IPS-18a (cell line): ENCODE data around the gene MLPH.

Experiments used
- H3K27ac ChIP-seq: one replicate; pipeline ENCODE4 v1.5.1; 2013; ENCODE audit warnings: low read length
- H3K27me3 ChIP-seq: one replicate; pipeline ENCODE4 v1.6.1; 2013; ENCODE audit warnings: mild to moderate bottlenecking, low read length; ENCODE audit not compliant: control insufficient read depth, insufficient read depth
- H3K36me3 ChIP-seq: one replicate; pipeline ENCODE4 v1.6.1; 2013; ENCODE audit warnings: low read depth, low read length; ENCODE audit not compliant: control insufficient read depth
- H3K4me1 ChIP-seq: one replicate; pipeline ENCODE4 v1.6.1; 2013; ENCODE audit warnings: low read depth, low read length; ENCODE audit not compliant: control insufficient read depth
- H3K4me3 ChIP-seq: one replicate; pipeline ENCODE4 v1.5.1; 2013; ENCODE audit warnings: low read length
- H3K9ac ChIP-seq: one replicate; pipeline ENCODE4 v1.6.1; 2013; ENCODE audit warnings: mild to moderate bottlenecking, low read length, moderate library complexity
- H3K9me3 ChIP-seq: one replicate; pipeline ENCODE4 v1.6.1; 2013; ENCODE audit warnings: low read depth, low read length; ENCODE audit not compliant: control insufficient read depth

Gene MLPH

GRCh38 chr2:237486819-237487448 is at the start of gene MLPH:
MLPH (plus strand) TSS chr2:237487251; CDS start chr2:237493427, 6,176 bp downstream.
- Histone ChIP-seq H3K27me3 (peaks cover 54% of the 10 kb centered on the region), H3K27ac (no peak within 1 kb of the TSS), H3K4me1 (peaks cover 23% of the 10 kb centered on the region), H3K4me3 (peak within 1 kb of the TSS; percentile 49), H3K36me3 (no peaks in the 10 kb centered on the region), H3K9ac (no peak within 1 kb of the TSS), H3K9me3 (peaks cover 8% of the 10 kb centered on the region)

DNA sequence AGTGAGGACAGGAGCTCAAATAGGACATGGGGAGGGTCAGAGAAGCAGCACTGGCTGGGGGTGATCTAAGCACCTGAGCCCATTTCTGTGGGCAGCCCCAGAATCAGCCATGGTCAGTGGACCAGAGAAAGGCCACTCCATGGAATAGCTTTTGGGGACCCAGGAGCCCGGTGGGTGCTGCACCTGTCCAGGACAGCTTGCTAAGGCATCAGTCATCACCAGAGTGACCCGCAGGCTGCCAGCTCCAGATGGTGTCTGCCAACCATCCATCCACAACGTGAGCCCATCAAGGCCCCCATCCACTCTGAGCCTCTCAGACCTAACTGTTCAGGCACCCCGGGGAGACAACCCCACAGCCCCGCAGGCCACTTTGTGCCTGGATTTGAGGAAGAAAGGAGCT is 49.5 kb upstream of the MLPH start:
- peaks cover 17% of the 10 kb centered on the region for H3K4me1 ChIP-seq
- no peak overlapping the region for H3K9ac ChIP-seq
- H3K9me3 ChIP-seq: no peaks in the 10 kb centered on the region
- H3K4me3 ChIP-seq: no peak overlapping the region
- H3K36me3 ChIP-seq: no peaks in the 10 kb centered on the region
- H3K27me3 ChIP-seq: no peaks in the 10 kb centered on the region
- H3K27ac ChIP-seq: no peak overlapping the region

DNA sequence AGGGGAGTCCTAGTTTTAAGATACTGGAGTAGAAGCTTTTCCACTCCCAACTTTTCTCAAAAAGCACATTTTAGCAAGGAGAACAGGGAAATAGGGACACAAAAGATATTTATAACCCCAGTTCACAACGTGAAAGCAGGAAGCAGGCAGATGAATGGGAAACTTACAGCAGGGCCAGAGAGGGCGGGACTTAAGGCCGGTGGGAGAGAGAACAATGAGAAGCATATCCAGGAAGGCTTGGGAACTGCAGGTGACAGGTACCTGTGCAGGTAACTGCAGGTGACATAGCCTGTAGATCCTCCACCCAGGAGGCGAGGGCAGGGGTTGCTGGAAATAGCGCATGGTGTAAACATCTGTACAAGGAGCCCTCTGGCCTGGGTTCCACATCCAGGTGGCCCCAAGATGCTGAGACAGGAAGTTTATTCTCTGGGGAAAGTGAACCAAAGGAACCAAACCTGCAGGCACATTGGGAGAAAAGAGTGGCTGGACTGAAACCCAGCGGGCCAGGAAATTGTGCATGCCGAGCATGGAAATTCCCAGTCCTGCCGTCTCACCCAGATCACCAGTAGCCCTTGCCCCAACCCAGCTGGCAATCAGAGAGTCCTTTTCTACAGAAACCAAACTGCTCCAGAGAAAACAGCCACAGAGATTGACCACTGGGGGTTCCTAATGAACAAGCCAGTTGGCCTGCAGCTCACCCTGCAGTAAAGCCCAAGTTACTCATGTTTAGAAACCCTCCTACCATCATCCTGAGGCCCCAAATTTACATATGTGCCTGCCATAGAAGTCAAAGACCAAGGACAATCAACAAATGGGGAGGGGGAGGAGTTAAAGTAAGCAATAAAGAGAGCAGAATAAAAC is 48.7 kb upstream of the MLPH start:
- Histone ChIP-seq H3K27me3 (no peaks in the 10 kb centered on the region), H3K4me1 (peaks cover 17% of the 10 kb centered on the region), H3K27ac (no peak overlapping the region), H3K9me3 (no peaks in the 10 kb centered on the region), H3K9ac (no peak overlapping the region), H3K36me3 (no peaks in the 10 kb centered on the region), H3K4me3 (no peak overlapping the region)

GRCh38 chr2:237440819-237441281 is 46.2 kb upstream of the MLPH start:
- Histone ChIP-seq H3K27me3 (no peaks in the 10 kb centered on the region), H3K27ac (no peak overlapping the region), H3K4me1 (peaks cover 12% of the 10 kb centered on the region), H3K9ac (no peak overlapping the region), H3K4me3 (no peak overlapping the region), H3K36me3 (no peaks in the 10 kb centered on the region), H3K9me3 (no peaks in the 10 kb centered on the region)

DNA sequence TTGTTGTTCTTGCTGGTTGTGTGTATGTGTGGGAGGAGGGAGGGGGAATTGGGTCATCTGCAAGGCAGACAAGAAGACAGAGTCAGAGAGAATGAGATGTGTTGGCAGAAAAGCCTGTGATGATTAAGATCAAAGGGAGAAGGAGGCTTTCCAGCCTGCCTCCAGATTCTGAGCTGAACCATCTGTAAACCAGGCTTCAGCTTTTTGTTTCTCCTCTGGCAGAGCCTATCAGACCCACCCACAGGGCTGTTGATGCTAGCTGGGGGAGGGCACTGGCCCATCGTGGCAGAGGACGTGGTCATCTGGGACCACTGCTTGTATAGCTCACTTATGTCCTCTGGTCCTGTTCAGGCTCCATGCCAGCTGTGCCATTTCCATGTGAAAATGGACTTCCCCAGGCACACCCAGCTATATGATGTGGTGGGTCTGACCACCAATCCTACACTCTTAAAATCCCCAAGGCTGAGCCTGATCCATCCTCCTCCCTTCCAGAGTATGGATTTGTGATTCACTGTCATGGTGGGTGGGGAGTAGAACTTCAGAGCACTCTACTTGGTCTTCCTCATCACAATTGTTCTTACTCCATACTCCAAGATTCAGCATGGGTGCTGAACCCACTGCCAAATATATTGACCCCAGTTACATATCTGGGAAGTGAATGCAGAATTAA is 45.3 kb upstream of the MLPH start:
- Histone ChIP-seq H3K9me3 (no peaks in the 10 kb centered on the region), H3K27me3 (no peaks in the 10 kb centered on the region), H3K4me3 (no peak overlapping the region), H3K9ac (no peak overlapping the region), H3K36me3 (no peaks in the 10 kb centered on the region), H3K27ac (no peak overlapping the region), H3K4me1 (peaks cover 12% of the 10 kb centered on the region)

DNA sequence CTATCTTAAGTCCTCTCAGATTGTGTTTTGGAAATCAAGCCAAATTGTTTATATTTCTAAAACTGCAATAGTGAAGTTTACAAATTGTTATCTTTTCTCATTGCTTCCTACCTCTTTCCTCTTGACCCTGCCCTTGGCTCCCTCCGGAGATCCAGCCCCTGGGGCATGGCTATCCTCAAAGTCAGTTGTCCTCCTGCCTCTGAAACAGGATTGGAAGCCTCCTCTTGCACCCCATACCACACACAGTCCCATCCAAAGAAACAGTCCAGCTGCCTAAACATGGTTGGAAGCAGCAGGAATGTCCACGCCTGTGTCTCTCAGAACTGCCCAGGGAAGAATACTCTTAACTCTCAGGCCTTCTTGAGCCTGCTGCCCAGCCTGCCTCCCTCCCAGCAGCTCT is 43.0 kb upstream of the MLPH start:
- Histone ChIP-seq H3K4me3 (no peak overlapping the region), H3K9ac (no peak overlapping the region), H3K4me1 (no peaks in the 10 kb centered on the region), H3K9me3 (no peaks in the 10 kb centered on the region), H3K27ac (no peak overlapping the region), H3K27me3 (no peaks in the 10 kb centered on the region), H3K36me3 (no peaks in the 10 kb centered on the region)

GRCh38 chr2:237445611-237446337 is 41.3 kb upstream of the MLPH start:
- no peaks in the 10 kb centered on the region for H3K36me3 ChIP-seq
- no peak overlapping the region for H3K4me3 ChIP-seq
- H3K27ac ChIP-seq: no peak overlapping the region
- no peaks in the 10 kb centered on the region for H3K9me3 ChIP-seq
- no peaks in the 10 kb centered on the region for H3K4me1 ChIP-seq
- H3K9ac ChIP-seq: no peak overlapping the region
- H3K27me3 ChIP-seq: no peaks in the 10 kb centered on the region

DNA sequence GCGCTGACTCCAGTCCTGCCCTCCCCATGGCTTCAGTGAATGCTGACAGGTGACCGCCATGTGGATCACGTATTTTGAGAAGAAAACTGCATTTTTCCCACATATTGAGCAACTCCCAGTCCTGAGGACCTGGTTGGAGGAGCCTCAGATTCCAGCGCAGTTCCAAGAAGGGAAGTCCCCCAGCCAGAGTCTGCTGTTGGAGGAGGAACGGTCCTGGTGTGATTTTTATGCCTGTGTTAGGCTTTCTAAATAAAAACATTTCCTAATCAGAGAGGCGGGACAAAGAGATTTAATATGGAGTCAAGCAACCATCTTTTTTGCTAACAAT is 40.7 kb upstream of the MLPH start:
- Histone ChIP-seq H3K9me3 (no peaks in the 10 kb centered on the region), H3K4me3 (no peak overlapping the region), H3K4me1 (peaks cover under 1% of the 10 kb centered on the region), H3K27ac (no peak overlapping the region), H3K27me3 (no peaks in the 10 kb centered on the region), H3K36me3 (no peaks in the 10 kb centered on the region), H3K9ac (no peak overlapping the region)

DNA sequence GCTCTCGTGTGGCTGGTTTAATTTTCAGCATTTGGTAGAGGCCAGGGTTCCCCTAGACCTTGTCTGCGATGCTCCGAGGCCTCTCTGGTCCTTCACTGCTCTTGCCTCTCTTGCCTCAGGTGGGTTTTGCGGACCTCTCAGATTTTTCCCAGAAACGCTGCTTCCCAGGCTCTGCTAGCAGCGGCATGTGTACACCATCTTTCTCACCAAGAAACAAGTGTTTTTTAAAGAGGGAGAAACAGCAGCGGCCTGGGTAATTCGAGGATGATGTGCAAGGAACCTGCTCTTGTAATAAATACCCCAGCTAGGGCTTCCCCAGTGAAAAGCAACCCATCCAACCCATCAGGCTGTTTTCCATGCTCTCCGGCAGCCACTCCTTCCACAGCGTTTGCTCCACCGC is 39.6 kb upstream of the MLPH start:
- H3K36me3 ChIP-seq: no peaks in the 10 kb centered on the region
- peaks cover 9% of the 10 kb centered on the region for H3K4me1 ChIP-seq
- H3K27ac ChIP-seq: no peak overlapping the region
- H3K27me3 ChIP-seq: peaks cover under 1% of the 10 kb centered on the region
- no peak overlapping the region for H3K4me3 ChIP-seq
- no peaks in the 10 kb centered on the region for H3K9me3 ChIP-seq
- no peak overlapping the region for H3K9ac ChIP-seq

DNA sequence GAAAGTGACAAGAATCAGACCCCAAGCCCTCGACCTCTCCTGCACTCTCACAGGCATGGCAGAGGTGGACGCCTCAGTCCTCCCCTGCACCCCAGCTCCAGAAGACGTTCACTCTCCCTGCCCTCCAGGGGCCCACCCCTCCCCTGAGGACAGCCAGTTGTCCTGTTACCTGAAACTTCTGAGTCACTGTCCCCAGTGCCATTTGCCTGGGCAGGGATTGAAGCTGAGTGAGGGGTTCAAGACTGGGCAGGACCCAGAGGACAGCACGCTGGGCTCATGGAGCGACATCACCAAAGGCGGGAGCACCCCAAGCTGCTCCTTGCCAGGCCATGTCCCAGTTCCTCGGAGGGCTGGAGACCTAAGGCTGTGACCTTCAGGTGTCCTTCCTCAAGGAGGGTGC is 38.9 kb upstream of the MLPH start:
- H3K27me3 ChIP-seq: peaks cover 3% of the 10 kb centered on the region
- no peak overlapping the region for H3K4me3 ChIP-seq
- no peaks in the 10 kb centered on the region for H3K9me3 ChIP-seq
- no peak overlapping the region for H3K27ac ChIP-seq
- no peaks in the 10 kb centered on the region for H3K36me3 ChIP-seq
- H3K4me1 ChIP-seq: peaks cover 9% of the 10 kb centered on the region
- no peak overlapping the region for H3K9ac ChIP-seq

- H3K9me3 ChIP-seq: no peaks in the 10 kb centered on the region
- H3K9ac ChIP-seq: no peak overlapping the region
- no peak overlapping the region for H3K4me3 ChIP-seq
- no peaks in the 10 kb centered on the region for H3K36me3 ChIP-seq
- H3K4me1 ChIP-seq: peaks cover 9% of the 10 kb centered on the region
- no peak overlapping the region for H3K27ac ChIP-seq
- H3K27me3 ChIP-seq: peaks cover 3% of the 10 kb centered on the region
Observed at GRCh38 chr2:237448626-237449025, 38.4 kb upstream of the MLPH start.
